Ovary (tissue), 3 donors: ENCODE measurements around the gene TREM1.

Experiments used
- CTCF ChIP-seq, 3 donors: fragments of 450-650 bp in 2 of 3; fragments of 200-600 bp in 1 of 3; IDR thresholded peaks; one replicate each; pipeline versions ENCODE4 v1.5.1 to v1.8.0; 2016 to 2022; ENCODE audit warnings: antibody characterized with exemption in 3 of 3, mild to moderate bottlenecking in 1 of 3
- EP300 ChIP-seq: sonication (generic); formaldehyde crosslinking; IDR thresholded peaks from one replicate; pipeline ENCODE4 v1.6.1; 2017; ENCODE audit warnings: antibody characterized with exemption
- POLR2A ChIP-seq: fragments of 450-650 bp; IDR thresholded peaks from one replicate; pipeline ENCODE4 v1.6.1; 2017; ENCODE audit warnings: antibody characterized with exemption, mild to moderate bottlenecking, moderate library complexity
- donor health status: DM: no; HTN: no; CAD: no.

GRCh38 chr6:41236276-41236675 lies 50.2 kb downstream of the TREM1 start:
- no peak for TF ChIP-seq CTCF (IDR thresholded peaks at IDR 0.05)
- no peak for TF ChIP-seq EP300
- no peak for TF ChIP-seq POLR2A
